HG03521 (cell line): ENCODE data around the gene HIRA.

Source experiments
- ATAC-seq: cut with Tn5 transposase; IDR thresholded peaks from one replicate; pipeline ENCODE4 v1.9.1; 2021; ENCODE audit warnings: mild to moderate bottlenecking, moderate library complexity; ENCODE audit not compliant: unreplicated experiment

Gene HIRA

GRCh38 chr22:19290400-19291217 lies 140.9 kb downstream of the HIRA start:
- no peak for ATAC-seq

GRCh38 chr22:19289475-19290161 lies 141.9 kb downstream of the HIRA start:
- ATAC-seq, result no peak

DNA sequence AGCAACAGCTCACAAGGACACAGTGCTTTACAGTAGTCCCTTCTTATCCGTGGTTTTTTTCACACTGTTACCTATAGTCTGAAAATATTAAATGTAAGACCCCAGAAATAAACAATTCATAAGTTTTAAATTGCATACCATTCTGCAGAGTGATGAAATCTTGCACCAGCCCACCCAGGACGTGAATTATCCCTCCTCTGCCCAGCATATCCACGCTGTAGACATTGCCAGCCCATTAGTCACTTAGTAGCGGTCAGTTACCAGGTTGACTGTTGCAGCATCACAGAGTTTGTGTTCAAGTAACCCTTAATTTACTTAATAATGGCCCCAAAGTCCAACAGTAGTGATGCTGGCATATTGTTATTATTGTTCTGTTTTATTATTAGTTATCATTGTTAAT lies 143.6 kb downstream of the HIRA start:
- no peak for ATAC-seq

GRCh38 chr22:19287076-19287707 lies 144.3 kb downstream of the HIRA start:
- no peak for ATAC-seq

- no peak for ATAC-seq
Measured at GRCh38 chr22:19285831-19286230, 145.7 kb downstream of the HIRA start.
